MM.1S (cell line): ENCODE results near the gene ZNF425.

Source experiments
- DNase-seq: peaks from one replicate; pipeline ENCODE4 v3.0.0-alpha.2; 2015
- H2AFZ ChIP-seq: fragments of 300-600 bp; sonication (generic); 2 replicates; pipeline ENCODE4 v1.6.0; 2016; ENCODE audit warnings: antibody characterized with exemption, low read length
- H3F3A ChIP-seq: fragments of 300-600 bp; sonication (generic); 2 replicates; pipeline ENCODE4 v1.6.1; 2016; ENCODE audit warnings: mild to moderate bottlenecking, antibody characterized with exemption, low read length, moderate library complexity, mixed read lengths; ENCODE audit not compliant: insufficient read depth
- H3K27ac ChIP-seq: fragments of 300-600 bp; sonication (generic); 2 replicates; pipeline ENCODE4 v1.5.1; 2016; ENCODE audit warnings: mild to moderate bottlenecking, low read length
- H3K27me3 ChIP-seq: fragments of 300-600 bp; sonication (generic); replicated peaks from 2 replicates; pipeline ENCODE4 v1.6.0; 2016; ENCODE audit warnings: low read length; ENCODE audit not compliant: insufficient read depth
- H3K36me3 ChIP-seq: fragments of 300-600 bp; sonication (generic); replicated peaks from 2 replicates; pipeline ENCODE4 v1.6.1; 2016; ENCODE audit warnings: mild to moderate bottlenecking, low read length, mixed read lengths; ENCODE audit not compliant: insufficient read depth
- H3K4me1 ChIP-seq: fragments of 300-600 bp; sonication (generic); 2 replicates; pipeline ENCODE4 v1.6.1; 2016; ENCODE audit warnings: low read length, mixed read lengths
- H3K4me2 ChIP-seq: fragments of 300-600 bp; sonication (generic); 2 replicates; pipeline ENCODE4 v1.6.0; 2016; ENCODE audit warnings: low read depth, low read length
- H3K4me3 ChIP-seq: fragments of 300-600 bp; sonication (generic); 2 replicates; pipeline ENCODE4 v1.5.1; 2016; ENCODE audit warnings: low read length, mixed read lengths
- H3K79me2 ChIP-seq: fragments of 300-600 bp; sonication (generic); 2 replicates; pipeline ENCODE4 v1.6.1; 2016; ENCODE audit warnings: mixed run types, low read length, mixed read lengths
- H3K9ac ChIP-seq: fragments of 300-600 bp; sonication (generic); 2 replicates; pipeline ENCODE4 v1.6.1; 2016; ENCODE audit warnings: low read length, mixed read lengths
- H3K9me2 ChIP-seq: fragments of 300-600 bp; sonication (generic); replicated peaks from 2 replicates; pipeline ENCODE4 v1.6.1; 2016; ENCODE audit warnings: mild to moderate bottlenecking, low read length, mixed read lengths; ENCODE audit not compliant: insufficient read depth
- H3K9me3 ChIP-seq: fragments of 300-600 bp; sonication (generic); replicated peaks from 2 replicates; pipeline ENCODE4 v1.6.1; 2016; ENCODE audit warnings: mild to moderate bottlenecking, low read length, mixed read lengths; ENCODE audit not compliant: insufficient read depth
- H4K20me1 ChIP-seq: fragments of 300-600 bp; sonication (generic); 2 replicates; pipeline ENCODE4 v1.6.1; 2016; ENCODE audit warnings: mild to moderate bottlenecking, low read length, moderate library complexity, mixed read lengths; ENCODE audit not compliant: insufficient read depth
- CTCF ChIP-seq: fragments of 300-600 bp; sonication (generic); IDR thresholded peaks from 2 replicates; pipeline ENCODE4 v1.5.1; 2016; ENCODE audit warnings: antibody characterized with exemption, low read length, mixed read lengths
- EZH2 ChIP-seq: fragments of 300-600 bp; sonication (generic); optimal IDR thresholded peaks from 2 replicates; pipeline ENCODE3; 2017; ENCODE audit warnings: low read depth, mild to moderate bottlenecking, antibody characterized with exemption, low read length, mixed read lengths
- EZH2phosphoT487 ChIP-seq: fragments of 300-600 bp; sonication (generic); IDR thresholded peaks from 2 replicates; pipeline ENCODE4 v1.6.1; 2018; ENCODE audit warnings: antibody characterized with exemption, low read length

ZNF425 gene

GRCh38 chr7:149166630-149167352, 40.7 kb upstream of the ZNF425 start:
- no peaks in the 10 kb centered on the region for H3K27me3 ChIP-seq
- H3K79me2 ChIP-seq: no peaks in the 10 kb centered on the region
- no peaks in the 10 kb centered on the region for H3K9me3 ChIP-seq
- H2AFZ ChIP-seq: no peak overlapping the region
- peaks cover 11% of the 10 kb centered on the region; the same call in 1 of the 2 replicates for H3K36me3 ChIP-seq
- no peak overlapping the region for H3K9ac ChIP-seq
- no peaks in the 10 kb centered on the region for H3F3A ChIP-seq
- no peaks in the 10 kb centered on the region for H3K4me1 ChIP-seq
- H3K9me2 ChIP-seq: no peaks in the 10 kb centered on the region
- no peak for DNase-seq
- TF ChIP-seq CTCF (no peak), EZH2phosphoT487 (no peak), EZH2 (no peak)
- H3K4me2 ChIP-seq: no peak overlapping the region
- H3K4me3 ChIP-seq: no peak overlapping the region
- H4K20me1 ChIP-seq: no peaks in the 10 kb centered on the region
- H3K27ac ChIP-seq: no peak overlapping the region

- H2AFZ ChIP-seq: no peak overlapping the region
- peaks cover 5% of the 10 kb centered on the region for H3K79me2 ChIP-seq
- H3K4me1 ChIP-seq: no peaks in the 10 kb centered on the region
- no peak overlapping the region for H3K4me2 ChIP-seq
- no peaks in the 10 kb centered on the region for H3K27me3 ChIP-seq
- H3K4me3 ChIP-seq: no peak overlapping the region
- H3K36me3 ChIP-seq: peaks cover 11% of the 10 kb centered on the region; the same call in 1 of the 2 replicates
- H3K9me3 ChIP-seq: no peaks in the 10 kb centered on the region
- H3K9ac ChIP-seq: no peak overlapping the region
- no peak for DNase-seq
- TF ChIP-seq EZH2phosphoT487: no peak
- TF ChIP-seq CTCF: no peak
- no peak for TF ChIP-seq EZH2
- no peaks in the 10 kb centered on the region for H3K9me2 ChIP-seq
- no peak overlapping the region for H3K27ac ChIP-seq
- H4K20me1 ChIP-seq: no peaks in the 10 kb centered on the region
- H3F3A ChIP-seq: no peaks in the 10 kb centered on the region
Measured at GRCh38 chr7:149166142-149166541, 40.0 kb upstream of the ZNF425 start.

GRCh38 chr7:149161241-149161848, 35.2 kb upstream of the ZNF425 start:
- H3K79me2 ChIP-seq: peaks cover 36% of the 10 kb centered on the region
- H3K27ac ChIP-seq: no peak overlapping the region
- no peak overlapping the region for H3K9ac ChIP-seq
- no peak overlapping the region for H3K4me3 ChIP-seq
- no peak for DNase-seq
- no peak overlapping the region for H2AFZ ChIP-seq
- H3K4me1 ChIP-seq: no peaks in the 10 kb centered on the region
- H4K20me1 ChIP-seq: no peaks in the 10 kb centered on the region
- H3F3A ChIP-seq: no peaks in the 10 kb centered on the region
- H3K36me3 ChIP-seq: peaks cover 4% of the 10 kb centered on the region; the same call in 1 of the 2 replicates
- no peak overlapping the region for H3K4me2 ChIP-seq
- no peaks in the 10 kb centered on the region for H3K9me2 ChIP-seq
- H3K9me3 ChIP-seq: no peaks in the 10 kb centered on the region
- TF ChIP-seq EZH2phosphoT487 (no peak), EZH2 (no peak), CTCF (no peak)
- no peaks in the 10 kb centered on the region for H3K27me3 ChIP-seq
